Activated T-helper 9 cell treated with anti-CD3 and anti-CD28 coated beads, Interleukin-2, amount 50 U/mL, for 16 hours (primary cell): ENCODE results near the gene CSNK2A3.
"Not testable (repeated sequence)": the region's sequence is repeated elsewhere in the genome, so short reads cannot be mapped to it uniquely, and the experiment has no call there.

Experiments used
- DNase-seq: peaks from one replicate; pipeline ENCODE4 v3.0.0-alpha.2; 2020; ENCODE audit warnings: low read depth

Gene CSNK2A3

GRCh38 chr11:11379661-11380060 lies 26.6 kb upstream of the CSNK2A3 start:
- DNase-seq: no peak

- no peak for DNase-seq
Observed at GRCh38 chr11:11378184-11378940, 25.3 kb upstream of the CSNK2A3 start.

GRCh38 chr11:11374358-11375148 lies 21.5 kb upstream of the CSNK2A3 start:
- no peak for DNase-seq

GRCh38 chr11:11373934-11374333 lies 20.9 kb upstream of the CSNK2A3 start:
- no peak for DNase-seq

- DNase-seq: no peak
Observed at GRCh38 chr11:11372461-11372860, 19.4 kb upstream of the CSNK2A3 start.

- no peak for DNase-seq
Observed at GRCh38 chr11:11370962-11371303, 17.9 kb upstream of the CSNK2A3 start.

- no peak for DNase-seq
Observed at GRCh38 chr11:11370255-11370961, 17.4 kb upstream of the CSNK2A3 start.

GRCh38 chr11:11366793-11367192 lies 13.7 kb upstream of the CSNK2A3 start:
- no peak for DNase-seq

- DNase-seq: no peak
Observed at GRCh38 chr11:11363674-11364073, 10.6 kb upstream of the CSNK2A3 start.

GRCh38 chr11:11359611-11360010 lies 6.6 kb upstream of the CSNK2A3 start:
- DNase-seq: no peak

GRCh38 chr11:11356842-11357241 lies 3.8 kb upstream of the CSNK2A3 start:
- no peak for DNase-seq

GRCh38 chr11:11351851-11352250 lies 1.2 kb downstream of the CSNK2A3 start:
- DNase-seq: not testable (repeated sequence)

GRCh38 chr11:11351042-11351586 lies 1.9 kb downstream of the CSNK2A3 start:
- no peak for DNase-seq

- DNase-seq: no peak
Observed at GRCh38 chr11:11349870-11350337, 3.1 kb downstream of the CSNK2A3 start.

GRCh38 chr11:11349106-11349825 lies 3.8 kb downstream of the CSNK2A3 start:
- no peak for DNase-seq

GRCh38 chr11:11348303-11348702 lies 4.7 kb downstream of the CSNK2A3 start:
- DNase-seq: no peak

GRCh38 chr11:11347592-11347991 lies 5.5 kb downstream of the CSNK2A3 start:
- no peak for DNase-seq

- no peak for DNase-seq
Observed at GRCh38 chr11:11346303-11346702, 6.7 kb downstream of the CSNK2A3 start.

- no peak for DNase-seq
Observed at GRCh38 chr11:11345099-11345498, 8.0 kb downstream of the CSNK2A3 start.

- no peak for DNase-seq
Observed at GRCh38 chr11:11344045-11344444, 9.0 kb downstream of the CSNK2A3 start.

GRCh38 chr11:11338304-11338703 lies 14.7 kb downstream of the CSNK2A3 start:
- no peak for DNase-seq

GRCh38 chr11:11336664-11337063 lies 16.4 kb downstream of the CSNK2A3 start:
- DNase-seq: no peak
